Uterus (tissue), 2 donors: ENCODE measurements around the gene NHSL1.

Experiments used
- CTCF ChIP-seq, 4 experiments: fragments of 200-600 bp in 2 of 4; fragments of 450-650 bp in 2 of 4; sonication (generic) in 2 of 4; IDR thresholded peaks; one replicate each; pipeline ENCODE4 v1.5.1; 2016 to 2019; ENCODE audit warnings: antibody characterized with exemption in 4 of 4, mild to moderate bottlenecking in 2 of 4, moderate library complexity in 1 of 4
- POLR2A ChIP-seq, 2 donors: fragments of 450-650 bp; IDR thresholded peaks; one replicate each; pipeline ENCODE4 v1.6.1; 2016; ENCODE audit warnings: antibody characterized with exemption in 2 of 2, mild to moderate bottlenecking in 1 of 2, moderate library complexity in 1 of 2

GRCh38 chr6:138432063-138432356, 67.3 kb downstream of the NHSL1 start:
- TF ChIP-seq POLR2A (IDR thresholded peaks at IDR 0.05) (no peak), CTCF (IDR thresholded peaks at IDR 0.05) (no peak)
